Left forelimb (tissue), 1 donor: Measurements from ENCODE around the gene GPR4.
A peak's percentile ranks its signal among the peaks of the same experiment; 100 is the strongest.
"Not testable (repeated sequence)": the region's sequence is repeated elsewhere in the genome, so short reads cannot be mapped to it uniquely, and the experiment has no call there.

ENCODE experiments used
- DNase-seq: peaks from one replicate; pipeline ENCODE4 v3.0.0-alpha.2; 2018; ENCODE audit warnings: low spot score

Gene GPR4

GRCh38 chr19:45621976-45622503 lies 20.0 kb upstream of the GPR4 start:
- DNase-seq: no peak

- no peak for DNase-seq
These were observed 19.4 kb upstream of the GPR4 start for GRCh38 chr19:45621389-45621788.

GRCh38 chr19:45616704-45617017 lies 14.6 kb upstream of the GPR4 start:
- DNase-seq: no peak

GRCh38 chr19:45615795-45616703 lies 14.0 kb upstream of the GPR4 start:
- DNase-seq: peak; percentile 93

GRCh38 chr19:45615056-45615455 lies 13.0 kb upstream of the GPR4 start:
- not testable (repeated sequence) for DNase-seq

- no peak for DNase-seq
These were observed 12.1 kb upstream of the GPR4 start for GRCh38 chr19:45613926-45614725.

GRCh38 chr19:45608948-45609347 lies 6.9 kb upstream of the GPR4 start:
- DNase-seq: no peak

GRCh38 chr19:45607071-45608029 lies 5.3 kb upstream of the GPR4 start:
- DNase-seq: peak; percentile 85

- no peak for DNase-seq
These were observed 897 bp downstream of the GPR4 start for GRCh38 chr19:45601115-45601514.

- no peak for DNase-seq
These were observed 1.6 kb downstream of the GPR4 start for GRCh38 chr19:45600340-45600885.

- no peak for DNase-seq
These were observed 2.7 kb downstream of the GPR4 start for GRCh38 chr19:45599286-45599685.

GRCh38 chr19:45598267-45599001 lies 3.6 kb downstream of the GPR4 start:
- DNase-seq: no peak

GRCh38 chr19:45597425-45598111 lies 4.4 kb downstream of the GPR4 start:
- no peak for DNase-seq

- DNase-seq: no peak
These were observed 6.2 kb downstream of the GPR4 start for GRCh38 chr19:45595814-45596213.

- DNase-seq: no peak
These were observed 8.5 kb downstream of the GPR4 start for GRCh38 chr19:45593520-45593919.

- DNase-seq: no peak
These were observed 9.6 kb downstream of the GPR4 start for GRCh38 chr19:45592366-45592765.

- no peak for DNase-seq
These were observed 10.4 kb downstream of the GPR4 start for GRCh38 chr19:45591638-45592005.

- DNase-seq: no peak
These were observed 10.9 kb downstream of the GPR4 start for GRCh38 chr19:45591004-45591637.

GRCh38 chr19:45590300-45591003 lies 11.6 kb downstream of the GPR4 start:
- no peak for DNase-seq
